Suprapubic skin (tissue), 3 donors: ENCODE measurements around the gene SLC29A3.

ENCODE experiments used
- CTCF ChIP-seq, 2 donors: fragments of 200-600 bp in 1 of 2; fragments of 450-650 bp in 1 of 2; sonication (generic) in 1 of 2; IDR thresholded peaks; one replicate each; pipeline ENCODE4 v1.5.1; 2016 to 2019; ENCODE audit warnings: antibody characterized with exemption in 2 of 2, mild to moderate bottlenecking in 1 of 2, moderate library complexity in 1 of 2
- POLR2A ChIP-seq, 2 donors: fragments of 450-650 bp; IDR thresholded peaks; one replicate each; pipeline ENCODE4 v1.6.1; 2017; ENCODE audit warnings: antibody characterized with exemption in 2 of 2, mild to moderate bottlenecking in 2 of 2, moderate library complexity in 2 of 2

- TF ChIP-seq CTCF (IDR thresholded peaks at IDR 0.05) (no peak), POLR2A (IDR thresholded peaks at IDR 0.05) (no peak)
Observed at GRCh38 chr10:71370031-71370430, 51.0 kb downstream of the SLC29A3 start.
